Right hindlimb (tissue), 1 donor: ENCODE measurements around the gene DSCAML1.
"Not testable (repeated sequence)": the region's sequence is repeated elsewhere in the genome, so short reads cannot be mapped to it uniquely, and the experiment has no call there.

Source experiments
- DNase-seq: peaks from one replicate; pipeline ENCODE4 v3.0.0-alpha.2; 2018

The DSCAML1 gene

DNA sequence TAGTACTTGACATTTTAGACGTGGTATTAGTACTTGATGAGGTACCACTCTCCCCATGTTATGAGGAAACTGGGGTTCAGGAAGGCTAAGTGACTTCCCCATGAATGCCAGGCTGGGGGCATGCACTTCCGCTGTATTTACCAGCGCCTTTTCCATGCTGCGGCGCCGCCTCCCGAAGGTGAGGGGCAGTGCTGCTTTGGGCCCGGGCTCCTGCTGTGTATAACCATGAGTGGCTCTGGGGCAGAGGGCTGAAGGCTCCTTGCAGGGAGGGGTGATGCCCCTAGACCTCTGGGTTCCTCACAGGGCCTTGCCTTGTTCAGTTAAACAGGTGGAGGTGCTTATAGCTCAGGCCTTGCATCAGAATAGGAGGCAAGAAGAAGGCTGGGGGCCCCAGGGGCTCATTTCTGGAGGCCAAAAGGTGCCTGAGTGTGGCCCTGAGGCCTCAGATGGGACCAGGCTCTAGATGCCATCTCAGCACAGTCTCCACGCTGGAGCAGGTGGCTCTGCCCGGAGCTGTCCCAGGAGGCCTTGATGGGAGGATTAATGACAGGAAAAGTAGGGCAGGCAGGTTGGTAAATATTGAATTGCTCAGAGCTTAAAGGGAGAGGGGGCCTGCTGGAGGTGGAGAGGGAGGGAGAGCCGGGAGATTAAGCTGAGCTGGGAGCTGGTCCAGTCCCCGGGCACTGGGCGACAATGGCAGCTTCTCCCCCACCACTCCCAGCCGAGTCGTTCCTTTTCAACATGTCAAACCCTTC lies 339.8 kb downstream of the DSCAML1 start:
- DNase-seq = no peak

DNA sequence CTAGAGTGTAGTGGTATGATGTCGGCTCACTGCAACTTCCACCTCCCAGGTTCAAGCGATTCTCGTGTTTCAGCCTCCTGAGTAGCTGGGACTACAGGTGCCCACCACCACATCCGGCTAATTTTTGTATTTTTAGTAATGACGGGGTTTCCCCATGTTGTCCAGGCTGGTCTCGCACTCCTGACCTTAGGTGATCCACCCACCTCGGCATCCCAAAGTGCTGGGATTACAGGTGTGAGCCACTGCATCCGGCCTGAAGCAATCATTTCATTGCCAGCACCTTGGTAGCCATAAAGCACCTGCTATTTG lies 340.3 kb downstream of the DSCAML1 start:
- not testable (repeated sequence) for DNase-seq

GRCh38 chr11:117456027-117456720 lies 340.8 kb downstream of the DSCAML1 start:
- no peak for DNase-seq

- DNase-seq = no peak
Measured at GRCh38 chr11:117454564-117454917, 342.5 kb downstream of the DSCAML1 start.

DNA sequence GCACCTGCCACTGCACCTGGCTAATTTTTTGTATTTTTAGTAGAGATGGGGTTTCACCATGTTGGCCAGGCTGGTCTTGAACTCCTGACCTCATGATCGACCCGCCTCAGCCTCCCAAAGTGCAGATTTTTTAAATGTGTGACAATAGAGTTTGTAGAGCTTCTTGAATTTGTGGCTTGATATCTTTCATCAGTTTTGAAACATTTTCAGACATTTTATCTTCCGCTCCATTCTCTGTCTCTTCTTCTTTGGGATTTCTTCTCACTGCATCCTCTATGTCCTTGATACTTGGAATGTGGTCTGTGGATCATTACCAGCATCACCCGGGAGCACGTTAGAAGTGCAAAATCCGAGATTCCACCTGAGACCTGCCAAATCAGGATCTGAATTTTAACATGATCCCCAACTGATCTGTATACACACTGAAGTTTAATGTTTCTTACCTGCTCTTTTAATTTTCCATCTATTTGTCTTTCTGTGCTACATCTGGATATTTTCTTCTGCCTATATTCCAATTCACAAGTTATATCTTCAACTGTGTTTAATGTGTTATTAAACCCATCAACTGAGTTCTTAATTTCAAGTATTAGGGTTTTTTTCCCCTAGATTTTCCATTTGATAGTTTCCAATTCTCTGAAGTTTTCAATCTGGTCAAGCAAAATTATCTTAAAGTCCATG lies 343.0 kb downstream of the DSCAML1 start:
- no peak for DNase-seq

GRCh38 chr11:117449111-117449693 lies 347.8 kb downstream of the DSCAML1 start:
- no peak for DNase-seq

GRCh38 chr11:117444711-117445658 lies 352.0 kb downstream of the DSCAML1 start:
- no peak for DNase-seq

DNA sequence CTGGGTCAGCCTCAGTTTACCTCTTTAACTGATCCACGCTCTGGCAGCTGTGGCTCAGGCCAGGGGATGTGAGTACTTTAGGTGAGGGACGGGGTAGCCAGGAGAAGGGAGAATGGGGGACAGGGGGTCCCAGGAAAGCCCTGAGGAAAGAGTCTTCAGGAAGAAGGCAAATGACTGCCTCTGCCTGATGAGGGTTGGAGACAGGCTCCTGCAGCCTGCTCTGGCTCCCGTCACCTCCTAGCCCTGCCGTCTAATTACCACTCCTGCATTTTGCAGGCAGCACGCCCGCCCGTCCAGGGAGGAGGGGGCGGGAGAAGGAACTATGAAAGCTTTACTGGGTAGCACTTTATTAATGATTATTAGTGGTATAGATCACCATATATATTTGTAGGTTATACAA lies 352.8 kb downstream of the DSCAML1 start:
- no peak for DNase-seq

- DNase-seq = peak; percentile 77
Measured at GRCh38 chr11:117443266-117444186, 353.5 kb downstream of the DSCAML1 start.

GRCh38 chr11:117442869-117443239 lies 354.2 kb downstream of the DSCAML1 start:
- no peak for DNase-seq

DNA sequence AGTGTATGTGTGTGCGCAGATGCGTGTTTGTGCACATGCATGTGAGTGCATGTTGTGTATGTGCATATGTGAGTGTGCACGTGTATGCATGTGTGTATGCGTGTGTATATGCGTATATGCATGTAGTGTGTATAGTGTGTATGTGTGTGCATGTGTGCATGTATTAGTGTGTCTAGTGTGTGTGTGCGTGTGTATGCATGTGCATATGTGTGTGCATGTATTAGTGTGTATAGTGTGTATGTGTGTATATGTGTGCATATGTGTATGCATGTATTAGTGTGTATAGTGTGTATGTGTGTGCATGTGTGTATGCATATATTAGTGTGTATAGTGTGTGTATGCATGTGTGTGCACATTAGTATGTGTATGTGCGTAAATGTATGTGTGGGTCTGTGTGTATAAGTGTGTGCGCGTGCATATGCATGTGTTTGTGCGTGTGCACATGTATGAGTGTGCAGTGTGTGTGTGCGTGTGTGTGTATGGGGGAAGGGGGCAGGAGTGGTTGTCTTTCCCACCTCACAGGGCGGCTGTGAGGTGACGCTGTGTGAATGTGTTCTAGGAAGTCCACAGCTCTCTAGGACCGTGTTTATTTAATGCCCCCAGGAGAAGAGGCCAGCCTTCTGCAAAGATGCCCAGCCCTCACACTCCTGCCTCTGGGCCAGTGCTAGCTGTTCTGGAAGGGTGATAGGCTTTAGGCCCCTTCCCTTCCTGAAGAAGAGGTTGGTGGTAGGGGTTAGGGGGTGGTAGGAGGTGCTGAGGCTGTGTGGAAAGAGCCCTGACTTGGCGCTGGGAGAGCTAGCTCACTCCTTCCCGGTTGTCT lies 354.8 kb downstream of the DSCAML1 start:
- no peak for DNase-seq

GRCh38 chr11:117441146-117441975 lies 355.7 kb downstream of the DSCAML1 start:
- DNase-seq = no peak

- DNase-seq = no peak
Measured at GRCh38 chr11:117440258-117440657, 356.8 kb downstream of the DSCAML1 start.

DNA sequence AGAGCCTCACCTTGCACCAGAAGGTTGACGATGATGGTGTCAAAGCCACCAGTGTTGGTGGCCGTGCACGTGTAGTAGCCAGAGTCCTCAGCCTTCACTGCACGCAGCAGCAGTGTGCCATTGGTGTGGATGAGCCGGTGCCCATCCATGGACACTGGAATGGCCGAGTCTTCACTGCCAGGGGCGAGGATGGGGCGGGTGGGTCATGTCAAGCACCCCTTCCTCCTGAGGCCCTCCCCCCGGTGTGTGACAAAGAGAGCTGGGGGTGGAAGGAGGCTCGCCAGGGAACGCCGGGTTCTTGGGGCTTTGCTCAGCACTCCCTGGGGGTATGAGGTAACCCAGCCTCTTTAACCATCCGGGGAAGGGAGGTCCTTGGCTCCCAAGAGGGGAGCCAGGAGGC lies 357.8 kb downstream of the DSCAML1 start:
- no peak for DNase-seq

DNA sequence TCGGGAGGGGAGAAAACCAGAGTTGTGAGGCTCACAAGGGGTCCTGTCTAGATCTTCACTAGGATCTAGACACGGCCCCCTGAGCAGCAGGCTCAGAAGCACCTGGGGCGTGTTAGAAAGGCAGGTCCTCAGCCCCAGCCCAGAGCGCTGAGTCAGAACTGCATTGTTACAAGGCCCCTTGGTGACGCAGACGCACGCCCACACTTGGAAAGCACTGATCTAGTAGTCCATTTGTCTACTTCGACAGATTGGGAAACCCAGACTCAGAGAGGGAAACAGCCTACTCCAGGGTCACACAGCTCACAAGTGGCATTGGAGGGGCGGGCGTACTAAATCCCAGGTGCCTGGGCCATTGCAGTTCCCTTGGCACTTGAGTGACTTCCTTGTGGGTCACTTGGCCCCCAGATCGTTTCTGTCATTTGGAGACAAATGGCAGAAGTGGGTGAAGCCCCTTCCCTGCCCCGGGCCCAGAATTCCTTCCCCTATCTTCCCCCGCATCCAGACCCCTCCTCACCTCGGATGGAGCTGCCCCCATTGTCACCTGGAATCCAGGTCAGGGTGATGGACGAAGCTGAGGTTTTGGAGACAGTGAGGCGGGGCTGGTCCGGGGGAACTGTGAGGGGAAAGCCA lies 358.5 kb downstream of the DSCAML1 start:
- no peak for DNase-seq

GRCh38 chr11:117437791-117438130 lies 359.3 kb downstream of the DSCAML1 start:
- DNase-seq = no peak

DNA sequence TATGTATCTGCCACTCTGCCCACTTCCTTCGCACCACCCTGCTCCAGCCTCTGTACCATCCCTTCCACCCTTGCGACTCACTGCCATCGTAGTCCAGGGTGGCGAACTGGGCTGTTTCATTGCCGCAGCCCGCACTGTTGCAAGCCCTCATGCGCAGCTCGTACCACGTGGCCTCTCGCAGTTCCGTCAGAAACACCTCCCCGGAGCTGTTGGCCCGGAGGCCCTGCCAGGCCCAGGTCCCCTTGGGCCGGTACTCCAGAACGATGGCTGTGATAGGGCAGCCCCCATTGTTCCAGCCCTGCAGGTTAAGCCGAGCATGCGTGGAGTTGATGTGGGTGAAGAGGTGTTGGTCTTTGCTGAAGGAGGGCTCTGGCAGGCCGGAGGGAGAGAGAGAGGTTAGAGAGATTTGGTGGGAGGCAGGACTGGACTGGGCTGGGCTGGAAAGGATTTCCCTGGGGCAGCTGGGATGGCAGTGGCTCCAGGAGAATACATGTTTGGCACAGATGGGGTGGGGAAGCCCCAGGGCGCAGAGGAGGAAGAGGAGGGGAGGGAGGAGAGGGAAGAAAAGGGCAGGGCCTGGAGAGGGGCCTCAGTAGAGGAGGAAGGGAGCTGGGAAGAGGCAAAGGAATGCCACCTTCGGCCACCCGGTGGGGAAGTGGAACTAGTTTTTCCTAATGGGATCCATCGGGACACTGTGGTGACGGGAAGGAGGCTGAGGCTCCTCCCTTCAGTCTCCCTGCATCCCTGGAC lies 359.8 kb downstream of the DSCAML1 start:
- DNase-seq = no peak

GRCh38 chr11:117435326-117435725 lies 361.7 kb downstream of the DSCAML1 start:
- no peak for DNase-seq

GRCh38 chr11:117434481-117434880 lies 362.5 kb downstream of the DSCAML1 start:
- no peak for DNase-seq
